DMS153 treated with DMSO at 0.1 percent for 48 hours (cell line): ENCODE data around the gene AFG1L.
A peak's percentile ranks its signal among the peaks of the same experiment; 100 is the strongest.
"Not testable (repeated sequence)": the region's sequence is repeated elsewhere in the genome, so short reads cannot be mapped to it uniquely, and the experiment has no call there.

Experiments used
- DNase-seq: peaks from one replicate; lab custom pipeline; 2025; ENCODE audit not compliant: unreplicated experiment; lab: John Stamatoyannopoulos, UW

AFG1L gene

DNA sequence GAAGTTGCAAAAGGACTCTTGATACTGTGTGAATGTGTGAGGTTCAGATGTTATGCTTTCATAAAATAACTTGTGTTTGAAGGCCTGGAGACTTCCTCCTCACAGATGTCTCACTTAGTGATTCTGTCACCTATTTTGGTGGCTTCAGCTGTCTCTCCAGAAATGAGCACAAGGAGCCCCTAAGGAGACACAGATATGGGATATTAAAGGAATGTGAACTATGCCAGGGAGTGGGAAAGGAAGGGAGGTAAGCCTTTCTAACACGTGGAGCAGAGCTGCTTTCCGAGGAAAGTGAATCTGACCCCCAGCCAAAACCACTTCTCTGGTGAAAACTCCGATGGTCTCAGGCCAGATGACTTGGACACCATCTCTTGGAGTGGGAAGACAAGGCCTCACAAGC is 255.4 kb downstream of the AFG1L start:
- no peak for DNase-seq

DNA sequence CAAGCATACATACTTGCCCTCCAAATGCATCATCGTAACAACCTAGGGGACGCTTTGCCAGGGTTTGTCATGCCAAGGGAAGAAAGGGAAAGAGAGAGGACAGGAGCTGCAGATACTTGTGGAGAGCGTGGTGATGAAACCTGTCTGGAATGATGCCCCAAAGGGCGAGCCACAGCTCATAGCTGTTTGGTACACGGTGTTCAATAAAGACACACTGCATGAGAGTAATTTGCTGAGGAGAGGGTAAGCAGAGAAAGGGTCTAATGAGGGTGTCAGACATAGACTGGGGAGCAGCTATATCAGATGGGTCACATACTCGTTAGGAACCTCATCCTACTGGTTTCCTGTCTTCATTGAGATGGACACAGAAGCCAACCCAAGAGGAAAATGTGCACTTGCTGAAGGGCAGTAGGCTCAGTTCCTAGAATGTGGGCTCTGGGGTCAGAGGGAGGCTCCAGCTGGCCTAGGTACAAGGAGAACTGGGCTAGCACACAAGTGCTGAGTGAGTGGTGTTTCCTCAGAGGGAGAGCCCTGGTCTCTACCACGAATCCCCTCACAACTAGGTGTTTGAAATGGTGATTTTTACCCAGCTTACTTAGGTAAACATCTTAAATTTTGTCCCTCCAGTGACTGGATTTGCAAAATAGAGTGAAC is 260.7 kb downstream of the AFG1L start:
- DNase-seq: no peak

DNA sequence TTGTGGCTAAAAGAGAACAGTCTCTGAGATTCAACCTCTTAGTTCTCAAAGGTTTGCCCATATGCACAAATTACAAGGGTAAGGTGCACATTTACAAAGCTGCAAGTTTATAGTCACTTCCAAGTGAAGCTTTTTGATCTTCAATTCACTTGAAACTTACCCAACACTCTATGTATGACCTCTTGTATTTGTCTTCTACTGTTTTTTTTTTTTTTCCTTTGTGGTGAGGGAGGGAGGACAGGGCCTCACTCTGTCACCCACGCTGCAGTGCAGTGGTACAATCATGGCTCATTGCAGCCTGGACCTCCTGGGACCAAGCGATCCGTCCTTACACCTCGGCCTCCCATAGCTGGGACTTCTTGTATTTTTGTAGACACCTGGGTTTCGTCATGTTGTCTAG is 261.4 kb downstream of the AFG1L start:
- no peak for DNase-seq

DNA sequence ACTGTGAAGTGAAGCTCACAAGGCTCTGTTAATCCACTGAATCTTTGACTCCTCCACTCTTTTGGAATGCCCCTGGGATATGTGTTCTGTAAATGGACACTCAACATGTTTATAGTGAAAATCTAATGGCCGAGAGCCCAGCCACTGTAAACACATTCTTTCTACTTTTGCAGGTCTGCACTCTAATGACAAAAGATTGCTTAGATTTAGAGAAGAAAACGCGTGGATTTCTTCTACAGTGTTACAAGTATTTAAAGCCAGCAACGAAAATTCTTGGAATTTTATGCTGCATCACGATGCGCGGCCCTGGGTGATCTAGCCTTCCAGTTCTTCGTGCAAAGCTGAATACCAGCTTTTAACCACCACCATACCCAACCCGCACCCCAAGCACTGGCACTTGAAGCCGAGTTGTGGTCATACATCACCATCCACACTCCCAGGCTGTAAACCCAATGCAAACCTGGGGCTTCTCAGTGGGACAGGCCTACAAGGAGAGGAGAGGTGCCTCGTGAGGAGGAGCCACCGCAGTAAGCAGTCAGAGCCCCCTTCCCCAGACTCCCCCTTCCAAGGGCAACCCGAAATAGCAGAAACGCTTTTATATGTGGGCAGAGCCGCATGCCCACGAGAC is 262.1 kb downstream of the AFG1L start:
- DNase-seq: no peak

DNA sequence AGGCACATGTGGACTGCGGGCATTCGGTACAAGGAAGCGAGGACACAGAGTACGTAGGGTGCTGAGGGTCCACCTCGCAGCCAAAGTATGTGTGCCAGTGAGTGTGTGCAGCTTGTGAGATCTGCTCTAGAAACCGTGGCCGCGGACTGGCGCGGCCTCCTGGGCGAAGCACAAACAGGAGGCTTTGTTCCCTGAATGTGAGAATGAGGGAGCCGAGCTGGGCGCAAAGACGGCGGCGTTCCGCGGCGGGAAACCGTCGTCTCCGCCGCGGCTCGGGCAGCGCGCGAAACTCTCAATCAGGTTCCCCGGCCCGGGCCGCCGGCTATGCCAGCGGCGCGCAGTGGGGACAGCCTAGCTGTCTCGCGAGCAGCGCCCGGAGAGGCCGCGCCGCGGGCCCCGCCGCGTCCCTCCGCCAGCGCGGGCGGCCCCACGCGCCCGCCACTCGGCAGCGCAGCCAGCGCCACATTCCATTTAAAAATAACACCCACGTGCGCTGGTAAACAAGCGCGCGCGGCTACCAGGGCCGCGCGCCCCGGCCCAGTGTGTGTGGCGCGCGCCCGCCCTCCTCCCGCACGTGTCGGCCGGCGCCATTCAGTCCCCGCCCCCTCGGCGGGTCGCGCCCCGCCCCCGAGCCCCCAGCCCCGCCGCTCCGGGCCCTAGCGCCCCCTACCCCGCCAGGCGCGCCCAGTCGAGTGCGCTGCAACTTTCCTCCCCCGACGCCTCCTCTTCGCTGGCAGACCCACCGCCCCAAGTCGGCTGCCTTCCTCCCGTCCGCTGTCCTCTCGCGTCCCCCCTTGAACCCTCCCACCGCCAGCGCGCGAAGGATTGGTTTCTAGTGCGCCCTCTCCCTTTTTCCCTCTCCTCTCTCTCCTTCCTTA is 262.9 kb downstream of the AFG1L start:
- no peak for DNase-seq

DNA sequence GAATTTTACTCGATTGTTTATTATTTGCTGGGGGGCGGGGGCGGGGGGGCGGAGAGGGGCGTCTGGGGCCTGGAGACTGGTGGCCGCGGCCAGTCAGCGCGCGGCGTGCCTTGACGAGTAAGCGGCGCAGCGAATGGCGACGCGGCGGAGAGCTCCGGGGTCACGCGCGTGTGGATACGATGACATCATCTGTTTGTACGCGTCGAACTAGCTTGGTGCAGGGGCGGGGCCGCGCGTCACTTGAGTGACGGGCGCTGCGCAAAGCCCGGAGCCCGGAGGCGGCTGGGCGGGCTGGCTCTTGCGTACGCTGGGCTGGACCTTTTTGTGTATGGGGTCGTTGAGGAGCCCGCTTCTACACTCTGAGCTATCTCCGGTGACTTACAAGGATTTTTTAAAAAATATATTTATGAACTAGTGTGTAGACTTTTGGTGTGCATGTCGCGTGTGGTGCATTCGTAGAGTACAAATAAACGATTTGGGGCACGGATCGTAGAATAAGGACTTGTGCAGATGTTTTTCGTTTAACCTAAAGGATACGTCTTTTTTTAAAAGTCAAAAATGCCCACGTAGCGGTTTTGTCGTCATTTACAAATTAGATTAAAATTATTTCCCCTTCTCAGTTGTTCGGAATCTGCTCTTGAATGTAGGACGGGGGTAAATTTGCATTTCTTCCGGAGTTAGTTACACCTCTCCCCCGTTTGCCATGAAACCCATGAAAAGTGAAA is 263.7 kb downstream of the AFG1L start:
- DNase-seq: peak; percentile 95

DNA sequence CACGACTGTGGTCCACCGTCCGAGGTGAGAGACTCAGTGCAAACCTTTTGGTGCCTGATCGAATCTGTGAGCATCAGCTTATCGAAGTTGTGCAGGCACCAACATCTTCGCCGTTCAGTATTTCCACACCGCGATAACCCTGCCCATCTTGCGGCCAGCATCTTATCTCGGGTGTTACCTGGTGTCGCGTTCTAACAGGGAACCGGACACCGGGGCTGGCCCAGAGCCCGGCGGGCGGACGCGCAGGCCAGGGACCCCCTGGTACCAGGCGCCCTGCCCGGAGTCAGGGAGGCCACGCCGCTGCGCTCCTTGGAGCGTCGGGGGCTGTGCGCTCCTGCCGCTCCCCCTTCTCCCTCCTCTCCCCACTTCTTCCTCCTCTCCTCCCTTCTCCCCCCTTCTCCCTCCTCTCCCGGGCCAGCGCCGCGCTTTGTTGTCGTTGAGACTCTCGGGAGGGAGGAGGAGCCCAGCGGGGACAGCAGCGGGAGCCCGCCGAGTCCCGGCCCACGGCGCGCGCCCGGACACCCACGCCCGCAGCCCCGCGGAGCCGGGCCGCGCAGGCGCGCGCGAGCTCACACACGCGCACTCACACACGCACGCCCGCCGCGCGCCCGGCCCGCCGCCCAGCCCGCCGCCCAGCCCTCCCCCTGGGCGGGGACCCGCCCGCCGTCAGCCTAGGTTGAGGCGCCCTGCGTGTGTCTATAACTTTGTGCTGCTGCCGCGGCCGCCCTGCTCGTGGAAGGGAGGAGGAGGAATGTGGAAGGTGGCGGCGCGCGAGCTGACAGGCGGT is 264.4 kb downstream of the AFG1L start:
- DNase-seq: peak; percentile 32

DNA sequence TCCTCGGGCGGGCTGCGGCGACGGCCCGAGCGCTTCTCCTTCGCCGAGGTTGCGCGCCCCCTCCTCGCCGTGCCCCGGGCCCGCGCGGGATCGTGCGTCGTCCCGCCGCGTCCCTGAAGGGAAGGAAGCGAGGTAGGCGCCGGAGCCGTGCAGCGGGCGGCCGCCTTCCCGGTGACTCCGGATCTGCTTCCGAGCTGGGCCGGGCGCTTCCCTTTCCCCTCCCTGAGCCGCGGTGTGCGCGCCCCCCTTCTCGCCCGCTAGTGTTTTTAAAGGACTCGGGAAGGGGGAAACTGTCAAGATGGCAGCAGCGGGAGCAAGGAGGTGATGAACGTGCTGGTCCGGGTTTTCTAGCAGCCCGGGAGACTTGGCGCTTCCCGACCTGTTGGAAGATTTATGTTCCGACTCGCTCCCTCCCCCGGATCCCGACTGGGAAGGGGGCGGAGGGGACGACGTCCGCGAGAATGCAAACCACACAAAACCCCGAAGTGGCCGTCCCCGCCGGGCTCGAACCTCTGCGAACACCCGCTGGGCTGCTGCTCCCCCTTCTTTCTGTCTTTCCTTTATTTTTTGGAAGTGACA is 265.1 kb downstream of the AFG1L start:
- peak; percentile 26 for DNase-seq

DNA sequence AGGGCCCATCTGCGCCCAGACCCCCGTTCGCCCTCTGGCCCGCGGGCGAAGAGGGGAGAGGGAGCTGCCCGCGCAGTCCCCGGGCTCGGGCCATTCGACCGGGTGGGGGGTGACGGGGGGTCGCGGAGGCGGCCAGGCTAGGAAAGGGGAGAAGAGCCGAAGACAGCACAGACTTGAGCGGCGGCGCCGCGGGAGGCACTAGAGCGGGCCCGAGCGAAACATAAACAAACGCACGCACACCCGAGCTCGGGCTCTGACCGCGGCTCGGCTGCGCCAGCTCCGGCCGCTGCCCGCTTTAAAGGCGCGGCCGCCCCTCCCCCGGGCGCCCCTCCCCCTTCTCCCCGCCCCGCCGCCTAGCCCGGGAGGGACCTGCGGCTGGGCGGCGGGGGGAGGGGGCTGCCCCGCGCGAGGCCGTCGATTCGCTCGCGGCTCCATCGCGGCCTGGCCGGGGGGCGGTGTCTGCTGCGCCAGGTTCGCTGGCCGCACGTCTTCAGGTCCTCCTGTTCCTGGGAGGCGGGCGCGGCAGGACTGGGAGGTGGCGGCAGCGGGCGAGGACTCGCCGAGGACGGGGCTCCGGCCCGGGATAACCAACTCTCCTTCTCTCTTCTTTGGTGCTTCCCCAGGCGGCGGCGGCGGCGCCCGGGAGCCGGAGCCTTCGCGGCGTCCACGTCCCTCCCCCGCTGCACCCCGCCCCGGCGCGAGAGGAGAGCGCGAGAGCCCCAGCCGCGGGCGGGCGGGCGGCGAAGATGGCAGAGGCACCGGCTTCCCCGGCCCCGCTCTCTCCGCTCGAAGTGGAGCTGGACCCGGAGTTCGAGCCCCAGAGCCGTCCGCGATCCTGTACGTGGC is 265.8 kb downstream of the AFG1L start, which contains the start of gene FOXO3:
Gene FOXO3, plus strand, starts transcription at position 455 of the 846 bp plus-strand sequence. Its CDS starts 292 bp downstream, at position 747.
- peak; percentile 70 for DNase-seq

DNA sequence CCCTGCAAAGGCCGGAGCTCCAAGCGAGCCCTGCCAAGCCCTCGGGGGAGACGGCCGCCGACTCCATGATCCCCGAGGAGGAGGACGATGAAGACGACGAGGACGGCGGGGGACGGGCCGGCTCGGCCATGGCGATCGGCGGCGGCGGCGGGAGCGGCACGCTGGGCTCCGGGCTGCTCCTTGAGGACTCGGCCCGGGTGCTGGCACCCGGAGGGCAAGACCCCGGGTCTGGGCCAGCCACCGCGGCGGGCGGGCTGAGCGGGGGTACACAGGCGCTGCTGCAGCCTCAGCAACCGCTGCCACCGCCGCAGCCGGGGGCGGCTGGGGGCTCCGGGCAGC is 266.4 kb downstream of the AFG1L start:
- not testable (repeated sequence) for DNase-seq

DNA sequence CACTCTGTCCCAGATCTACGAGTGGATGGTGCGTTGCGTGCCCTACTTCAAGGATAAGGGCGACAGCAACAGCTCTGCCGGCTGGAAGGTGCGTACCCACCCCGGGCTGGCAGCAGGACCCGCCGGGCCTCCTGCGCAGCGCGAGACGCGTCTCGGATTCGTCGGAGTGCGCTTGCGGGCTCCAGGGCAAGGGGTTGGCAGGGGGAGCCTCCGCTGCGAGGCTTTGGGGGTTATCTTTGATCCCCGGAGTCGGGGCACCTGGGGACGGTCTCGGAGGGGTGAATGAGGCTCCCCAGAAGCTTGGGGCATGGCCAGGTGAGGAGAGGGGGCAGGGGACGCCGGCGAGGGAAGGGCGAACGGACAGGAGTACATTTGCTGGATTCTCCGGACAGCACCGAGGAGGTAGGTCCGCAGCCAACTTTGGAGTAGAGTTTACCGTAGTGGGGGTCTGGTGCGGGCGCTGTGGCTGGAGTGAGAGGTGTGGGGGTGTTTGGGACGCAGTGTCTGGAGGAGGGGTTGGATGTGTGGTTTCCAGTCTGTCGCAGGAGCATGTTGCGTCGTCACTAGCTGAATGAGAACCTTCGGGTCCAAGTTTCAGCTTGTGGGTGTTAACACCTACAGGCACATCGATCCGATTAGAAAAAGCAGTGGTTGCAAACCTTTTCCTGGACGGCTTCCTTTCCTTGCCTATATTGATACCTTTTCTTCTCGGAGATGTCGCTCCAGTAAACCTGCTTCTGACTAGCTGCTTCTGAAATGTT is 267.1 kb downstream of the AFG1L start:
- no peak for DNase-seq

DNA sequence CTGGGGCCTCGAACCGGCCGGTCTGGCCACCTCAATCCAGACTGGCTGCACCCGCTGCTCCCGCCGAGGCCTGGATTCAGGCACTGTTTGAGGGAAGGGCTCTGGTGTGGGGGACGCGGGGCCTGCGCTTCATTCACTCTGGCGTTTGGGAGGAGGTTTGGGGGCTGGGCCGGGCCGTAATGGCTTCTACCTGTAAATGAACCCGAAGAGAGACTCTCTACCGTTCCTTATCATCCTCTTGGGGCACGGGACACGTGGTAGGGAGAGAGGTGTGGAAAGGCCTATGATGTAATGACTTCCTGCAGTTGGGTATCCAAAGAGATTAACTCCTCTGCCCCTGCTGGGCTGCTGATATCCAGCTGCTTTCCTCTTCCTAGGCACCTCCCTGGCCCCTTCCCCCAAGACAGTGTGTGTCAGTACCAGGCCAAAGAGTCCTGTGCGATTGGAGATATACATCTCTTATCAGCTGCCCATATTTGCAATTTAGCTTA is 267.7 kb downstream of the AFG1L start:
- peak; percentile 81 for DNase-seq

DNA sequence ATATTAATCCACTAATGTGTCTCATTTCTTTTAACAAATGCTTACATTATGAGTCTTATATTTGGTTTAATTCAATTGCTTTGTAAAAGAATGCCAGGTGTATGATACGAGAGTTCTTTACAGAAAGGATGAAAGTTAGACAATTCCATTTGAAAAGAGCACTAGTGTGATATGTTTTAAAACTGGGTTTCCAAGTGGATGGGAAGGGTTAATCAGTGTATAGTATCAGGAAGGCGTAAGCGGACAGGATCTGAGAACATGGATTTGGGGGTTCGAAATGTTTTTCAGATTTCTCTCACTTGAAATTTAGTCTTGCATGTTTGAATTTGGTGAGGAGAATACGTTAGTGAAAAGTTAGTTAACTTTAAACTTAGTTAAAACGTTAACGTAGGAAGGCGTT is 268.4 kb downstream of the AFG1L start:
- no peak for DNase-seq

DNA sequence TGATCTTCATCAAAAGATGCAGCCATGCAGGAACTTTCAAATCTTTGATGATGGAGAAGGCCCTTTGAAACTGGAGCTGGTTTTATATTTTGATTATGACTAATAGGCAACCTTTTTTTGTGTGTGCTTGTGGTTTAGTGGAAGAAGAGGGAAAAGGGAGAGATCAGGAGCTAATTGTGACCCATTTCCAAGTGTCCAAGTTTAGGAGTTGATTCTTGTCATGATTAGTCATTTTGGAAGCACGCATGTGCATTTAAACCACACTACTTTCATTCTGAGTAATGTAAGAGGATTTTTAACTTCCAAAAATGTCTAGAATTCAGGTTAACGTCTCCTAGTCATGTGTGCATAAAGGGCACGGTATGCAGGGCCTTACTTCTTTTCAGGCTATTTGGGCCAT is 269.3 kb downstream of the AFG1L start:
- DNase-seq: no peak

DNA sequence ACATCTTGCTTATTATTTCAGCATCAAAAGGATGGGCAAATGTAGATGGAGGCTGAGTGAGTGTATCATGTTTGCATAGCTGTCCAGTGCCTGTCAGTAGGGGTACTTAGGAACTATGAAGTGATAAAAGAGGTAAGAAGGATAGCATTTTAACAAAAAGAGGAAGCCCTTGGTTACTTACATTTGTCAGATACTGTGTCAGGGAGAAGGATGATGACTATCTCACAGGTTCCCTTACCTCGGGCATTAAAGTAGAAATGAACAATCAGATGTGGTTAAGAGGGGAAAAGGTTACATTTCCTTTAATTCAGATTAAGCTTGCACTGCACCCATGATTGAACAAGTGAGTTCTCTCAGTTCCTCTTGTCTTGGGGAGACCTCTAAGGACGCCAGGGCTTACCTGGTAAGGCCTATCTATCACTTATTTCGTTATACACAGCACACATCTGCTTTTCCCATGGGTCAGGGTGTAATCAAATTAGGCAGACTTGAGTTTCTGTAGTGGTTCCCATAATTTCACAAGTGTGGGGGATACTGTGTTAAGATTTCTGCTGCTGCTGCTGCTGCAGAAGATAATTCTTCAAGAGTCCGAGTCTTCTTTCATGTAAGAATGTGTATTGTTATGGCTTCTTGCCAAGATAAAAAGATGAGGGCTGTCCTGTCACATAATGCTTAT is 270.4 kb downstream of the AFG1L start:
- DNase-seq: no peak

DNA sequence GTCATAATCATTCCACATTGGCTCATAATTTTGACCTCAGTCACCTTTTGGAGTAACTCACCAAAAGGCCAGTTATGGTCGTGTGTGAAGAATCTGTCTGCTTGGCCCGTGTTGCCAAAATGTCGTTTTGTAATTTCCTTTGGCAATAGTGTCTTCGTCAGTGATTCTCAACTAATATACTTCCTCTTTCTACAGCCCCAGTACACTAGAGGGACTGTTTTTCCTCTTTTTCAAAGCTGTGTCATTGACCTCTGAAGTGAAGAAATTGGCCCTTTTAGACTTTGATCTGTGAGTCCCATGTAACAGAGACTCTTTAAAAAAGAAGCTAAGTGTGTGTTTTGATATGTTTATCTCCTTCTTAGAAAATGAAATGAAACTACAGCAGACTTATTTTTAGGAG is 271.0 kb downstream of the AFG1L start:
- no peak for DNase-seq

DNA sequence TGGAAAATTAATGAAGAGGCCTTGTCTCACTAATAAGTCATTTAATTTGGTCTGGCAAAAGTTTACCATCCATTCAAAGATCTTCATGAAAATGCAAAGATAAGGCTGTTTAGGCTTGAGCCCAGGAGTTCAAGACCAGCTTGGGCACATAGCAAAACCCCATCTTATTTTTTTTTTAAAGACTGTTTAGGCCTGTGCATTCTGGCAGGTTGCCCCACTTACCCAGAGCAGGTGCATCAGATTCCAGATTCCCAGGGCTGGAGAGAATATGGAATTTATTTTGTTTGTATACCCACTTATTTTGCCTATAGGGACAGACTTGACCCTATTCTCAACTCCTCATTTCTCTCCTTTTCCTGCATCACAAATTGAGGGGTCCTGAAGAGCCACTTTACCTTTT is 271.6 kb downstream of the AFG1L start:
- no peak for DNase-seq

DNA sequence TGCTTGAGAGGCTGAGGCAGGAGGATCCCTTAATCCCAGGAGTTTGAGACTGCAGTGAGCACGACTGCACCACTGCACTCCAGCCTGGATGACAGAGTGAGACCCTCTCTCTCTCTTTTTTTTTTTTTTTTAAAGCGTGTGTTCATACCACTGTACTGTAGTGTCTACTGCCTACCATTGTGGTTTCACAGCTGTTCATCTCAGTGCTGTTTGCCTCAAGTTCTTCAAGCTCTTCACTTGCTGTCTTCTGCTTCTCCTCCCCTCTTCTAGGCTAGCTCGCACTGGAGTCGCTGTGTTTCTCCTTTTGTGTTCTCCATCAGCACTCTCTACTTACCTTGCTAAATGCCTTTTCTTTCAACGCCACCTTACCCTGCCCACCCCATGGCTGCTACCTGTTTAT is 273.2 kb downstream of the AFG1L start:
- no peak for DNase-seq
